GM12878 (cell line): ENCODE results near the gene TRIM38. TPM values are rescaled to one million over a fixed set of nuclear protein-coding genes. Genes with fewer than 3 reads are reported as not detected.

Source experiments
- ATAC-seq: fragments of 200-7000 bp; cut with Tn5 transposase; 3 replicates; pipeline ENCODE4 v1.9.1; 2020; ENCODE audit warnings: mild to moderate bottlenecking, moderate library complexity
- BruUV-seq: library from RNA; stranded (reverse); fragments of 400-500 nt; replicated peaks from 2 replicates; lab custom pipeline; 2021; lab: Mats Ljungman, UMichigan
- CTCF ChIA-PET: fragments of 300-600 bp; sonication (Branson Sonifier 250); formaldehyde crosslinking; extraction: SDS; loops from one replicate; lab custom pipeline; 2021; ENCODE audit warnings: inconsistent platforms; lab: Yijun Ruan, JAX
- POLR2A ChIA-PET: fragments of 350-600 bp; formaldehyde crosslinking; extraction: SDS; loops from one replicate; lab custom pipeline; 2021; ENCODE audit warnings: inconsistent platforms; lab: Charles Lee
- RAD21 ChIA-PET: fragments of 300-600 bp; sonication (Branson Sonifier 250); formaldehyde crosslinking; loops from one replicate; lab custom pipeline; 2023; ENCODE audit warnings: antibody characterized with exemption; ENCODE audit not compliant: unreplicated experiment; lab: Charles Lee
- SMC1A ChIA-PET: fragments of 300-600 bp; sonication (Branson Sonifier 250); formaldehyde crosslinking; loops from one replicate; lab custom pipeline; 2023; ENCODE audit not compliant: unreplicated experiment, uncharacterized antibody; lab: Charles Lee
- DNase-seq: peaks from one replicate; pipeline ENCODE4 v3.0.0-alpha.2; 2011; ENCODE audit warnings: low read depth, low spot score
- FAIRE-seq: peaks from 3 replicates; lab custom pipeline; 2011; peaks lifted over from hg19 to GRCh38; lab: Jason Lieb, UNC
- H2AFZ ChIP-seq: 2 replicates; pipeline ENCODE4 v1.6.0; 2011; ENCODE audit warnings: low read depth, low read length, control low read depth; ENCODE audit not compliant: control insufficient read depth
- H3K27ac ChIP-seq: 2 replicates; pipeline ENCODE4 v1.5.1; 2011; ENCODE audit warnings: control low read depth; ENCODE audit not compliant: control insufficient read depth, insufficient read depth
- H3K27me3 ChIP-seq, 2 experiments: replicated peaks in 1 of 2; 2 replicates each; pipeline versions ENCODE4 v1.6.0 to v1.6.1; 2011; ENCODE audit warnings: low read length in 1 of 2; ENCODE audit not compliant: control insufficient read depth in 2 of 2, insufficient read depth in 2 of 2
- H3K36me3 ChIP-seq, 2 experiments: 2 replicates each; pipeline ENCODE4 v1.5.1; 2011; ENCODE audit warnings: low read length in 1 of 2; ENCODE audit not compliant: control insufficient read depth in 2 of 2, insufficient read depth in 2 of 2
- H3K4me1 ChIP-seq: 2 replicates; pipeline ENCODE4 v1.6.1; 2011; ENCODE audit warnings: mild to moderate bottlenecking, low read length, moderate library complexity, mixed read lengths; ENCODE audit not compliant: control insufficient read depth, insufficient read depth
- H3K4me2 ChIP-seq: 2 replicates; pipeline ENCODE4 v1.6.0; 2011; ENCODE audit warnings: control low read depth; ENCODE audit not compliant: control insufficient read depth, insufficient read depth
- H3K4me3 ChIP-seq: fragments of 200-600 bp; sonication (generic); 2 replicates; pipeline ENCODE4 v1.5.1; 2016
- H3K79me2 ChIP-seq: 2 replicates; pipeline ENCODE4 v1.6.0; 2011; ENCODE audit warnings: low read length; ENCODE audit not compliant: control insufficient read depth, insufficient read depth
- H3K9ac ChIP-seq: 2 replicates; pipeline ENCODE4 v1.8.0; 2011; ENCODE audit warnings: low read length, control low read depth, mixed read lengths; ENCODE audit not compliant: control insufficient read depth, insufficient read depth
- H3K9me3 ChIP-seq: replicated peaks from 3 replicates; pipeline ENCODE4 v1.5.1; 2011; ENCODE audit warnings: mild to moderate bottlenecking, low read length; ENCODE audit not compliant: control insufficient read depth, insufficient read depth
- H4K20me1 ChIP-seq: 2 replicates; pipeline ENCODE4 v1.6.0; 2011; ENCODE audit not compliant: control insufficient read depth, insufficient read depth
- E4F1 ChIP-seq: fragments of 450-650 bp; IDR thresholded peaks from 2 replicates; pipeline ENCODE4 v1.6.1; 2018; ENCODE audit warnings: borderline replicate concordance, mild to moderate bottlenecking; ENCODE audit not compliant: partially characterized antibody
- FOXK2 ChIP-seq: fragments of 450-650 bp; IDR thresholded peaks from 2 replicates; pipeline ENCODE4 v1.6.1; 2017; ENCODE audit warnings: mild to moderate bottlenecking, moderate library complexity
- HSF1 ChIP-seq: fragments of 150-350 bp; IDR thresholded peaks from 2 replicates; pipeline ENCODE4 v1.6.1; 2014; ENCODE audit warnings: mild to moderate bottlenecking, low read depth, low read length
- KLF5 ChIP-seq: fragments of 450-650 bp; IDR thresholded peaks from 2 replicates; pipeline ENCODE4 v1.6.1; 2014; ENCODE audit warnings: mild to moderate bottlenecking; ENCODE audit not compliant: partially characterized antibody
- MAX ChIP-seq: IDR thresholded peaks from 2 replicates; pipeline ENCODE4 v1.6.1; 2012; ENCODE audit warnings: low read depth, low read length, improper control_type of control experiment
- NBN ChIP-seq: fragments of 450-650 bp; IDR thresholded peaks from 2 replicates; pipeline ENCODE4 v1.6.1; 2016
- NFIC ChIP-seq: IDR thresholded peaks from 2 replicates; pipeline ENCODE4 v1.6.1; 2012; ENCODE audit warnings: low read depth, mild to moderate bottlenecking, inconsistent platforms, low read length, moderate library complexity
- NFXL1 ChIP-seq: fragments of 450-650 bp; IDR thresholded peaks from 2 replicates; pipeline ENCODE4 v1.6.1; 2017; ENCODE audit warnings: antibody characterized with exemption, mild to moderate bottlenecking, borderline replicate concordance
- NKRF ChIP-seq: fragments of 450-650 bp; conservative IDR thresholded peaks from 2 replicates; pipeline ENCODE4 v1.6.1; 2017; ENCODE audit warnings: mild to moderate bottlenecking, moderate library complexity
- NR2C1 ChIP-seq: fragments of 450-650 bp; IDR thresholded peaks from 2 replicates; pipeline ENCODE4 v1.6.1; 2017; ENCODE audit warnings: antibody characterized with exemption, mild to moderate bottlenecking, moderate library complexity
- PAX5 ChIP-seq: IDR thresholded peaks from 2 replicates; pipeline ENCODE4 v1.6.1; 2011; ENCODE audit warnings: low read depth, low read length, borderline replicate concordance
- PML ChIP-seq: IDR thresholded peaks from 2 replicates; pipeline ENCODE4 v1.6.1; 2012; ENCODE audit warnings: low read length, inconsistent platforms
- RB1 ChIP-seq: fragments of 450-650 bp; formaldehyde crosslinking; IDR thresholded peaks from 2 replicates; pipeline ENCODE4 v1.6.1; 2017; ENCODE audit warnings: mild to moderate bottlenecking, borderline replicate concordance
- RCOR1 ChIP-seq: conservative IDR thresholded peaks from 2 replicates; pipeline ENCODE4 v1.6.1; 2012; ENCODE audit warnings: low read depth, low read length, improper control_type of control experiment
- SMARCA5 ChIP-seq: fragments of 450-650 bp; IDR thresholded peaks from 2 replicates; pipeline ENCODE4 v1.6.1; 2017; ENCODE audit warnings: mild to moderate bottlenecking
- TAF1 ChIP-seq: IDR thresholded peaks from 2 replicates; pipeline ENCODE4 v1.6.1; 2011; ENCODE audit warnings: mild to moderate bottlenecking, low read depth, low read length, borderline replicate concordance
- TCF7 ChIP-seq: IDR thresholded peaks from 2 replicates; pipeline ENCODE4 v1.6.1; 2014; ENCODE audit warnings: antibody characterized with exemption, borderline replicate concordance
- WGBS: methylation state at CpG from one replicate; pipeline ENCODE4 v1.1.6; 2016; ENCODE audit warnings: low lambda C conversion rate; ENCODE audit not compliant: insufficient replicate concordance, insufficient coverage; ENCODE audit errors: missing lambda C conversion rate; 5-methylcytosine and 5-hydroxymethylcytosine counted together
- in situ Hi-C: fragments of 300-500 bp; cut with MboI; formaldehyde crosslinking; loops from 9 replicates; pipeline ENCODE4 v1.14.3; 2018; ENCODE audit warnings: mixed read lengths
- intact Hi-C: fragments of 100-400 bp; cut with micrococcal nuclease; formaldehyde crosslinking; loops from one replicate; pipeline ENCODE4 v1.14.2; 2022; ENCODE audit not compliant: unreplicated experiment
- polyA plus RNA-seq, 11 experiments: library from polyadenylated mRNA; depleted of rRNA in 4 of 11; unstranded in 6 of 11; stranded (reverse) in 5 of 11; fragments of >200 nt; fragmentation: Nextera tagmentation in 4 of 11; fragmentation: Illumina TruSeq in 1 of 11; extraction: Ambion mirVana in 4 of 11; extraction: Trizol in 1 of 11; gene quantifications; 1 replicate in 1 of 11; 2 replicates in 10 of 11; pipeline versions ENCODE4 v1.2.1 to v1.2.3, GENCODE V29; 2011 to 2016; ENCODE audit warnings: inconsistent platforms in 2 of 11, missing spikeins in 2 of 11, low read depth in 1 of 11
- total RNA-seq, 4 experiments: library from RNA; depleted of rRNA in 3 of 4; stranded (reverse); fragments of >200 nt in 3 of 4; fragmentation: Illumina TruSeq in 1 of 4; extraction: Trizol in 1 of 4; gene quantifications; 2 replicates each; pipeline versions ENCODE4 v1.2.1 to v1.2.3, GENCODE V29; 2013 to 2021

The TRIM38 gene
- total and polyA plus RNA-seq, 10 of the 15 experiments (the other 5 are each of a cell fraction or from before 2014, with no cell fraction given) = 4.5 to 14.7 (median 11.1) TPM

GRCh38 chr6:26033085-26033940 is 70.7 kb downstream of the TRIM38 start:
- CTCF ChIA-PET = interaction anchor here (2.4 to 12.3 kb wide), 5 partner anchors 10 to 64 kb away, joined by 8 to 117 read pairs (median 16); a partner anchor contains a TSS
- ATAC-seq = peak; percentile 71
- TF ChIP-seq TAF1 (peak; percentile 43; the same call in 1 of the 2 replicates), RB1 (peak; percentile 66; the same call in 1 of the 2 replicates), PAX5 (0 out of 2 replicates have a peak, but pooled peaks have one; percentile 31), PML (peak; percentile 98), E4F1 (no peak), NFXL1 (peak; percentile 92), RCOR1 (no peak), NR2C1 (no peak), HSF1 (no peak), SMARCA5 (no peak), NKRF (peak; percentile 61; the same call in 1 of the 2 replicates), FOXK2 (no peak), MAX (no peak), NFIC (peak; percentile 64), TCF7 (no peak), KLF5 (peak; percentile 60), NBN (0 out of 2 replicates have a peak, but pooled peaks have one; percentile 13)

More at GRCh38 chr6:26033085-26033940, 70.7 kb downstream of the TRIM38 start:
- peak overlapping the region; percentile 83 for H3K27ac ChIP-seq
- no peaks in the 10 kb centered on the region for H3K9me3 ChIP-seq
- H4K20me1 ChIP-seq = no peaks in the 10 kb centered on the region
- TSS peak; percentile 71 for BruUV-seq
- in situ Hi-C loops = loop anchor here (5.0 kb wide), 3 partner anchors 1114 to 1859 kb away; a partner anchor contains a TSS
- H3K36me3 ChIP-seq = no peaks in the 10 kb centered on the region
- H2AFZ ChIP-seq = peak overlapping the region; percentile 5
- SMC1A ChIA-PET = interaction anchor here (0.7 to 4.4 kb wide), 6 partner anchors 10 to 164 kb away, joined by 3 to 39 read pairs (median 4); a partner anchor contains a TSS
- FAIRE-seq (peak; percentile 94), DNase-seq (peak; percentile 99)
- 1% methylated on average over 47 of the region's 47 CpGs for WGBS
- H3K9ac ChIP-seq = peak overlapping the region; percentile 69
- POLR2A ChIA-PET = interaction anchor here (0.6 to 9.8 kb wide), 10 partner anchors 7 to 183 kb away, joined by 3 to 128 read pairs (median 4); a partner anchor contains a TSS
- H3K4me1 ChIP-seq = peaks cover 3% of the 10 kb centered on the region; the same call in 1 of the 2 replicates
- no peaks in the 10 kb centered on the region for H3K79me2 ChIP-seq
- H3K4me2 ChIP-seq = peak overlapping the region; percentile 86
- intact Hi-C loops = loop anchor here (1.0 to 5.0 kb wide), 5 partner anchors 10 to 1099 kb away; a partner anchor contains a TSS
- peak overlapping the region; percentile 70 for H3K4me3 ChIP-seq
- RAD21 ChIA-PET = interaction anchor here (1.0 to 6.0 kb wide), 5 partner anchors 10 to 166 kb away, joined by 3 to 38 read pairs (median 4); a partner anchor contains a TSS
- no peaks in the 10 kb centered on the region for H3K27me3 ChIP-seq
